Measurements from ENCODE around the gene FOXA2.

FOXA2 gene

DNA sequence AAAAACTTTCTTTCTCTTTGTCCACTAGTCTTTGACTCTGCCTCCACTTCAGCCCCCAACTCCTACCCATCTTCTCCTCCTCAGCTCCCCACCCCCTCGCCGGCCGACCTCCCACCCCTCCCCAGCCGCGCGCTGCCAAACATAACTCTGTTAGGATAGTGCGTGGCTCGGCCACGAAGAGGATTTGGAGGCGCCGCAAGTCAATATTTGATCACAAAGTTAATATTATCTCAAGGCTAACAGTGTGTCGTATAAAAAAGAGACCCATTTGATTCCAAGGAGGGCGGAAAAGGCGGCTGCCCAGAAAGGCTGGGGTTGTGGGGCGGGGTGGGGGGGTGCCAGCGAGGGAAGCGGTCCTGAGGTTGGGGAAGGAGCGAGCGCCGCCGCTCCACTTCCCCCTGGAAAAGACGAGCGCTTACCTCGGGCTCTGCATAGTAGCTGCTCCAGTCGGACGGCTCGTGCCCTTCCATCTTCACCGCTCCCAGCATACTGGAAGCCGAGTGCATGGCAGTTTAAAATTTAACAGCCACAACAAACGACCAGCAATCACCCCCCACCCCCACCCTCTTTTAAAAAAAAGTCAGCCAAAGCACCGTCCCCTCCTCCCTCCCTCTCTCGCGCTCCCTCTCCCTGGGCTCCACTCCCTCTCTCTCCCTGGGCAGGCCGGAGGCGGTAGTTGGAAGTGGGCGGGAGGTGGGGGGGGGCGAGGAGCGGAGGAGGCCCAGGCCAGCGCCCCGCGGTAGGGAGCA, 425 bp downstream of the FOXA2 start:
- DNase-seq (ENCODE audit: low spot score): peak; percentile 29

DNA sequence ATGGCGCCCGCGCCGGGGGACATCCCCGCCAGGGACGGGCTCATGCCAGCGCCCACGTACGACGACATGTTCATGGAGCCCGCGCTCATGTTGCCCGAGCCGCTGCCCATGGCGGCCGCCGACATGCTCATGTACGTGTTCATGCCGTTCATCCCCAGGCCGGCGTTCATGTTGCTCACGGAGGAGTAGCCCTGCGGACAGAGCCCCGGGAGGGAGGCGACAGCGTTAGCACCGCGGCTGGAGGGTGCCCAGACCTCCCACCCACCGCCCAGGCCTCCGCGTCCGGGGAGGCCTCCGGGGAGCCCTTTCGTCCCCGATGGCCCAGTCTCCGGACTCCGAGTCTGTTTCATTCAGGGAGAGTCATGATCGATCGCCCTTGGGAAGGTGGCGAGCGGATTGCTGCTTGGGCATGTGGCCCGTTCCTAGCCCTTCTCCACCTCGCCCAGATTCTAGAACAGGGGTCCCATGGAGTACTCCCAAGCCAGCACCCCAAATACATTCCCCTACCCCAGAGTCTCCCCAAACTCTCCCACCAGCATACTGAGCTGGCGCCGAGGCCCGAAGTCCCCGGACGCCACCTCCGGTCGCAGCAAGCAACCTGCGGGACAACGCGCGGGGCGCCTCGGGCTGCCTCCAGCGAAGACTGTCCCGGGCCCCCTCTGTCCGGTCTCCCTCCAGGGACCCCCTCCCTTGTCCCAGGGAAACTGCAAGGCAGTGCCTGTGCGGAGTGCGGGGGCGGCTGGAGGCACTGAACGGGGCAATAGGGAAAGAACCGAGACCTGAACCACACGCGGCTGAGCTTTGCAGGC, 1.2 kb downstream of the FOXA2 start:
- no peak for DNase-seq (ENCODE audit: low spot score)

DNA sequence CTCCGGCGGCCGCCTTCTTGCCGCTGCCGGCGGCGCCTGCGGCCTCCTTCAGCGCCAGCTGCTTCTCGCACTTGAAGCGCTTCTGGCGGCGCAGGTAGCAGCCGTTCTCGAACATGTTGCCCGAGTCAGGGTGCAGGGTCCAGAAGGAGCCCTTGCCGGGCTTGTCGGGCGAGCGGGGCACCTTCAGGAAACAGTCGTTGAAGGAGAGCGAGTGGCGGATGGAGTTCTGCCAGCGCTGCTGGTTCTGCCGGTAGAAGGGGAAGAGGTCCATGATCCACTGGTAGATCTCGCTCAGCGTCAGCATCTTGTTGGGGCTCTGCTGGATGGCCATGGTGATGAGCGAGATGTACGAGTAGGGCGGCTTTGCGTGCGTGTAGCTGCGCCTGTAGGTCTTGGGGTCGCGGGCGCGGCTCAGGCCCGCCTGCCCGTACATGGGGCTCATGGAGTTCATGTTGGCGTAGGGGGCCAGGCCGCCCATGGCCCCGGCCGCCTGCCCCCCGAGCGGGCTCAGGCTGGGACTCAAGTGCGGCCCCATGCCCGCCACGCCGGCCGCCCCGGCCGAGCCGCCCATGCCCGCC, 1.9 kb downstream of the FOXA2 start:
- DNase-seq (ENCODE audit: low spot score): no peak

DNA sequence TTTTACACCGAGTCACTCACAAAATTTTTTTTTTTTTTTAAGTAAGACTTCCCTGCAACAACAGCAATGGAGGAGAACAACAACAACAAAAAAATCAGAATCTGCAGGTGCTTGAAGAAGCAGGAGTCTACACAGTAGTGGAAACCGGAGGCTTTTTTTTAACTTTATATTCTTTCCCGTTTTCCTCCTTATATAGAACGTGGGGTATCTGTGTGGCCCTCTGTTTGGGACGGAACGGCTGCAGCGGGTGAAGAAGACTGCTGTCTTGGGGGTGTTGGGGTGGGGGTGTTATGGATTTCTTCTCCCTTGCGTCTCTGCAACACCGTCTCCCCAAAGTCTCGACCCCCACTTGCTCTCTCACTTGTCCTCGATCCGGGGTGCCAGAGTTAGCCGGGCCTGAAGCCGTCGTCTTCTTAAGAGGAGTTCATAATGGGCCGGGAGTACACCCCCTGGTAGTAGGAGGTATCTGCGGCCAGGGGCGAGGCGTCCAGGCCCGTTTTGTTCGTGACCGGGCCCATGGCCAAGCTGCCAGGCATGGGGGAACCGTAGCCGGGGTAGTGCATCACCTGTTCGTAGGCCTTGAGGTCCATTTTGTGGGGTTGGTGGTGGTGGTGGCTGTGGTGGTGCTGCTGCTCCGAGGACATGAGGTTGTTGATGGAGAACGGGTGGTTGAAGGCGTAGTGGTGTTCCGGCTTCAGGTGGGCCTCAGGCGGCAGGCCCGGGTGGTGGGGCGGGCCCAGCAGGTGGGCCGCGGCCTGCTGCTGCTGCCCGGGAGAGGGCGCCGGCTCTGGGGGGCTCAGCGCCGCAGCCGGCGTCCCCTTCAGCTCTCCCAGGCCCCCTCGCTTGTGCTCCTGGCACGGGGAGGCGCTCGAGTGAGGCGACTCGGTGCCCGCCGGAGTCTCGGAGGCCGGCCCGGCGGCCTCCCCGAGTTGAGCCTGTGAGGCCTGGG, 2.7 kb downstream of the FOXA2 start:
- DNase-seq (ENCODE audit: low spot score): no peak

DNA sequence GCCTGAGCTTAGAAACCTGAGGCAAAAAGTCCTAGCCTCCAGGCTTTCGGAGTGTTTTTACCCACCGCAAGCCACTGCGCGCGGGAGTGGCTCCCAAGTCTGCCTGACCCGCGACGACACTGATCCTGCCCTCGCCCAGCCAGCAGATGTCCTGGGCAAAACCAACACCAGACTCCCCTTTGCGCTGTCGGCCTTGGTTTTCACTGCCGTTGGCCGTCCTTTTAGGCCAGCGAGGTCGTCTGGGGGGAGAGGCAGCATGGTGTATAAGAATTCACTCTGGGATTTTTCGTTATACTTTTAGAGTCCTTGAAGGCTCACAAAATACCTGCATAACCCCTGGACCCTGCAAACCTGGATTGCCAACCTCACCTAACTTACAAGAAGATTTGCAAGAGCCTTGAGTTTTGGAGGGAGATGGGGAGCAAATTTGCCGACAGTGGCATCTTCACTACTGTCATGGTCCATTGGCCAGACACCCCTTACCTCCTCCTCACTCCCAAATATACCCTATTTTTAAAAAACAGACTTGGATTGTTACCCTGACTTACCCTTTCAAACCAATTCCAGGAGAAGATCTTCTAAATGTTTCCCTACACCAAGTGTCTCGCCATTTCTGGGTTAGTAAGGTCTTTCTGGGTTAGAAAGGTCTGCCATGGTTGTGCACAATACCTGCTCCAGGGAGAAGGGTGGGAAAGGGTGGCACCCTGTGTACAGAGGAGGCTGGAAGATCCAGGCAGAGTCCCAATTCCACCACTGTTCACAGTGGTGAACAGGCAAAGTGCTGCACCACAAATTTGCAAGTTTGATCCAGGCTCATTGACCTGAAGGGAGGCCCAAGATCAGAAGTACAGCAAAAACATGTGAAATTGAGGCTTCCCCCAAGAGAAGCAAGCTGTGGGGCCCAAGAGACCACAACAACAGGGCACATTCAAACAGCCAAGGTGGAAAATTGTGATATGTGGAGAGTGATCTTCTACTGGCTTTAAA, 4.4 kb downstream of the FOXA2 start:
- no peak for DNase-seq (ENCODE audit: low spot score)

DNA sequence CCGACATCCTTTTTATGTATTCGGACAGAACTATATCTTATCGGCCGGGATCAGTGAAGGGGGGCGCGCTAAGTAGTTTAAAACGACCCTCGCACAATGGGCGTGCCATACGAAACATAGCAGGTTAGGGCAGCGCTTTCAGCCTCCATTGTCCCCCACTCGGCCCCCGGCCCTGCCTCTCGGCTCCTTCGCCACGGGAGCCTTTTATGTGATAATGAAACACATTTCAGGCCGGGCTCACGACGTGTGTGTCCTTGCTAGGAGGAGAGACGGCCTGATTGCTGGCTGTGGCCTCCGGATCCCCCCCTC, 5.3 kb downstream of the FOXA2 start:
- no peak for DNase-seq (ENCODE audit: low spot score)

DNA sequence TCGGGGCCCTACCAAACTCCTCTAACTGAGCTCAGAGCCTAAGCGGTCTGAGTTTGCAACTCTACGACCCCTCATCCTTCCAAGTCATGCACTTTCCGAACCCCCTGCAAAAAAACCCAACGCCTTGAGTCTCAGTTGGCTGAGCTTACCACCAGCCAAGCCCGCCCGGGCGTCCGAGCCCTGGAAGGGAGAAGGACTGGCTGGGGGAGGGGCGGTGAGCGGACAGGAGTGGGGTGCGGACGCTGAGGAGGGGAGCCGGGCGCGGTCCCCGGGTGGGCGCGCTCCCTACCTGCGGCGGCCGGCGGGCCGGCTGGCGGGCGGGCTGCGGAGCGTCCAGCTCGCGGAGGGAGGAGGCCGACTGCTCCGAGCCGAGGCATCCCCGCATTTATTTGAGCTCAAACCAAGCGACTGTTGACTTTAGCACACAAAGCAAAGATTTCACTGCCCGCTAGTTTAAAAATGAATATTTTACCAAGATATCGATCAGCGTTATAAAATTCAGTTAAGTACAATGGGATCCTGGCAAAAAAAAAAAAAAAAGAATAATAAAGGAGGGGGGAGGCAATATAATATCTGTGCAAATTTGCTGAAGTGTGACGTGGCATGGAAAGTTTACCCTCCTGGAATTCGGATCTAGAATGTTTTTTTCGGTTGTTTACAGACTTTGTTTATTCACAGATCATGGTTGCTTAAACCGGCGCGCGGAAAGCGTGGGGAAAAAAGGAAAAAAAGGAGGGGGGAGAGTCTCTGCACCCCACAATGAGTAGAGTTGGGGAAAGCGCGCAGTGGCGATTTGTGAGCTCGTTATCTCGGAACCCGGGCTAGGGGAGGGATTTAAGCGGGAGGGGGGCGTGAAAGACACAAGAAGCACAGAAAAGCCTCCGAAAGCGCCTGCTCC, 5.9 kb downstream of the FOXA2 start:
- DNase-seq (ENCODE audit: low spot score): no peak

DNA sequence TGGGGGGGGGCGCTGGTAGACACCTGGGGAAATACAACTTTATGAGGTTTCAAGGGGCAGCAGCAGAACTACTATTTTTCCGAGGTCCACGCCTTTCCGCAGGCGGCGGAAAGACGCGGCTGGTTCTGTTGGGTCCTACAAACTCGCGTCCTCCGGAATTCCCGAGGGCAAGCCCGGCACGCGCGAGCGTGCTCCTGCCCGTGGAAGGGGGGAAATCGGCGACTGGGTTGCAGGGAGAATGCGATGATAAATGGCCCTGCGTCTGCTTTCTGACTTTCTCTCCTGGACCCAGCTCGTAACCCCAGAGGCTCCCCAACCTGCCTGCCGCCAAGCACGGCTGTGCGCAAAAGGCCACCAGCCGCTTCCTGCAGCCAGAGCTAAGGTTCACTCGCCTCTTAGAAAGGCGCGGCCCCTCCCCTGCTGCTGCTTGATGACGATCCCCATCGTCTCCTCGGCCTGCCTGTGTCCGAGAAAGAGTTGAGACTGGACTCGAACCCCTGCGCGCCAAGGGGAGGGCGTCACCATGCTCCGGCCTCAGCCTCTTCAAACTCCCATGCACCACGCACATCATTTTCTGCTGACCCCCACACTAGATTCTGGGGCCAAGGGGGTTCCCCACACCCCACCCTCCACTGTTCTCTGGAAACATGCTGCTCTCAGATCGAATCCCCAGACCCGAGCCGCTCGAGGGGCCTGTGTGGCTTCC, 6.7 kb downstream of the FOXA2 start:
- no peak for DNase-seq (ENCODE audit: low spot score)

DNA sequence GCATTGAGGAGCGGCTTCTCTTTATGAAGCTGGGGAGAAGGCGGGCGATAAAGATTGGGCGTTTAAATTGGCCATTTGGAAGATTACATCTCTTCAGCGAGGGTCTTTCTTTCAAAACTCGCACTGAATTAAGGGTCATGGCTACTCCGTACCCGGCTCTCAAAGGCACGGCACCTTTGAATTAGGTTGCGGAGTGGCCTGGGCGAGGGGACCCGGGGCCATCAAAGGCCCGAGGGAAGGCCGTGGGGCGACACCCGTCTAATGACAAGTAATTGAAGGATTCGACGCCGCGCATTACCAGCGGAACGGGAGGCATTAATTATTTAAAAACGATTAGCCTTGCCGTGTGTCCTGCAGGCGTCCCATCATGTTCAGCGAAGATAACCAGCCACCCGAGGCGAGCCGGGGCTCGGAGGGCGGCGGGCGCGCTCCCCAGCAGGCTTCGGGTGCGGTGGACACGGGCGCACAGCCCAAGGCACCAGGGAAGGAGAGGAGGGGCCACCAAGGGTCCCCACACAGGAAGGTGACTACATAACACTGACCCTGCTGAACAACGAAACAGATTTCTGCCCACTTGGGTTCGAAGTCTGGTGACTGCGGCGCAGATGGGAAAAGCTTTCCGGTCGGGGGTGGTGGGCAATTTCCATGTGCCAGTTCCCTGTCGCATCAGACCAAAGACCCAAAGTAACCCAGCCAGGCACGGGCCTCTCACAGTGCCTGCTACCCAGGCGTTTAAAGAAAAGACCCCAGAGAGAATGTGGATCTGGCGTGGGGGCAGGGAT, 7.4 kb downstream of the FOXA2 start:
- no peak for DNase-seq (ENCODE audit: low spot score)

DNA sequence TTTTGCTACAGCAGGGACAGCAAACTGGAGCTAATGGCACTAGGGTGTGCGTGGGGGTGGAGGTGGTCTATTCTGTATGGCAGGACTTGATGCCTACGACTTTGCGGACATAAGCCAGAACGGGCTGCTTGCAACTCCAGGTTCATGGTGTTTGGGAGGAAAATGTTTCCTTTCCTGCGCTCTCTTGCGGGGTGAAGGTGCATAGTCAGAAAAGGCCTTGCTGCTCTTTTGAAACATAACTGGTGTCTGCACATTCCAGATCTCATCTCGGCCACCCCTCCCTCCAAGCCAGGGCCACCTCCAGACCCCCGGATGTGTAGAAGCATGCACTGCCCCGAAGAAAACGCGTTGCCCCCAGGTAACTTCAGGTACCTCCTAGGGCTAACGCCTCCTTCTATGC, 8.1 kb downstream of the FOXA2 start:
- no peak for DNase-seq (ENCODE audit: low spot score)

DNA sequence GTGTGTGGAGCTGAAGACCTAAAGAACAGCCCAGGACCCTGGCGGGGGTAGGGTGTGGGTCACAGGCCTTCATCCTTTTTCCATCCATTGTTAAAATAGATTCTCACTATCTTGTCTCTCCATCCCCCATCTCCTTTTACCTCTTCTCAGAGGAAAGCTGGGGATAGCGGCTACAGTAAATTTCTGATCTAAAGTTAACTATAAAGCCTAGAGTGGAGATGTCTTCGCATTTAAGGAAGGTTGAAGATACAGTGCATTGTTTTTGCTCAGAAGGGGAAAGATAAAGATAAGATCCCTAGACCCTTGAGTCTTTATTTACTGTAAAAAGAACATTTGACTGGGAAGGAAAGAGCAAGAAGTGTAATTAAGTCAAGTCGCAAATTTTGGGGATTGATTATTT, 8.6 kb downstream of the FOXA2 start:
- DNase-seq (ENCODE audit: low spot score): no peak

DNA sequence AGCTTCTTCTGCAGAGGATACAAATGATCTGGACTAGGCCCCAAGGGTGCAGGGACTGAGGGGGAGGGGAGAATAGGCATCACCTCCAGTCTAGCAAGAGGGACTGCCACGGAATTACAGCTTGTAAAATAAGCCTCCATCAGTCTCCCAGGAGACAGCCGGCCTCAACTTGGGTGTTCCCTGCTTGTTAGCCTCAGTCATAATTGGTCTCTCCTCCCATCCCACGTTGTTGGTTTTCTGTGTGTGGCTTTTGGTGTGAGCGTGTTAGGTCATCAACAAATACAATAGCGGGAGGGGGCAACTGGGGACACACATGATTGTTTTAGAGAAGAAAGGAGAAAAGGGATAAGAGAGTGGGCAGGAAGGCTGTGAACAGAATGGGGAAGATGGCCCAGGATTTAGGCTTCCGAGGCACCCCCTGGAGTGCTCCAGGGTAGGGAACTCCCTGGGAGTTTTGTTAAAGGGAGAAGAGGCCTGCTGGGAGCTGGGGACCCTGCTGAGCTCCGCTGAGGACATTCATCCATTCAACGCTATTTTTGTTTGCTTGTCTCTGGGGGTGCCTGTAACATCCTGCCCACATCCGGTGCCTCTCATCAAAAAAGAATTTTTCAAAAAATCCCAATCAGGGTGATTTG, 9.2 kb downstream of the FOXA2 start:
- no peak for DNase-seq (ENCODE audit: low spot score)

DNA sequence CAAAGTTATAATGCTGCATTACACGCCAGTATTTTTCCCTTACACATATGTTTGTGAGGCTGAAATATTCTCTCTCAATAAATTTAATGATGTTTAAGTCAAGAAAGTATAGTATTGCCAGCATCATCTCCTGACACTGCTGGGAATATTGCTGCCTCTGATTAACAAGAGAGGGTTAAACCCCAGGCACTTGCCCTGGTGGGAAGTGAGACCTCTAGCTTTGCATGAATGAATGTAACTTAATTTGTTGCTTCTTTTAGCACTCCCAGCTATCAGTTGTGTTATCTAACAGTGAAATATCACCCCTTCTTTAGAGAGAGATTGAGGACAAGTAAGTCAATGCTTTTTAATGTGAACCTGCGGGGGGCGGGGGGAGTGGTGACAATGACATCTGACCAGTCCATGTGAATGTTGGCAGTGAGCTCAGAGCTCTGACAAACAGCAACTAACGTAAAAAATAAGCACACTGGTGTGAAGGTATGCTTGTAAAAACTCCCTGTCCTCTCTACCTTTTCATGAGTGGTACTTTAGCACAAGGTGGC, 9.8 kb downstream of the FOXA2 start:
- DNase-seq (ENCODE audit: low spot score): no peak

DNA sequence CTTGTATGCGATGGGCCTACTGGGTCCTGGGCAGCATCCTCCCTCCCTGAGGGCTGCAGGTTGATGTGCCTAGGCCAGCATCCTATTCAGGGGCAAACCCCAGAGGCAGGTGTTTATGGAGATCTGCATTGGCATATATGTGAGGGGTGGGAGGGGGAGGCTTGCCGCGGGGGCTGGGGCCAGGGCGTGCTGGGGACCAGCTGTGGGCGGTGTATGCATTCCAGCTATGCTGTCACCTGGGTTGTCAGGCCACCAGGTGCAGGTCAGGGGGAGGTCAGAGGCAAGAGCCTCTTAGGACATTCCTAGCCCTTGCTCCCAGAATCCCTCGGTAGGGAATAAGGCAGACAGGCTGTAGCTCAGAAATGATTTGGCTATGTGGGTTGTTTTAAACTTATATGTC, 11.9 kb downstream of the FOXA2 start:
- no peak for DNase-seq (ENCODE audit: low spot score)

DNA sequence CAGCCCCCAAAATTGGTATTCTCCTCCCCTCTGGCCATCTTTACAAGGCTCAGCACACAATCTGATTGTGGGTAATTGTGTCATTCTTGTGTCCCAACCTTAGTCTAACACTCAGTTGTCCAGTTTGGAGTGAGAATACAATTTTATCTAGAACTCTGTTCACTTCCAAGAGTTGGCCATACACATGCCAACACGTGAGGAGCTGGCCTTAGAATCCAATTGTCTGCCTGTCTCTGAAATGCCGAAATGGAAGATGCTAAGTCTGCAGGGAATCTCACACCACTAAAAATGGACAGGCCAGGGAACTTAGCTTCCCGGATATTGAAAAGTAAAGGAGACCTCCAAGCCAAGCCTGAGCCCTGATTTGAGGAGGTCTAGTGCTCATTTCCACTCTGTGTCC, 12.3 kb downstream of the FOXA2 start:
- no peak for DNase-seq (ENCODE audit: low spot score)

DNA sequence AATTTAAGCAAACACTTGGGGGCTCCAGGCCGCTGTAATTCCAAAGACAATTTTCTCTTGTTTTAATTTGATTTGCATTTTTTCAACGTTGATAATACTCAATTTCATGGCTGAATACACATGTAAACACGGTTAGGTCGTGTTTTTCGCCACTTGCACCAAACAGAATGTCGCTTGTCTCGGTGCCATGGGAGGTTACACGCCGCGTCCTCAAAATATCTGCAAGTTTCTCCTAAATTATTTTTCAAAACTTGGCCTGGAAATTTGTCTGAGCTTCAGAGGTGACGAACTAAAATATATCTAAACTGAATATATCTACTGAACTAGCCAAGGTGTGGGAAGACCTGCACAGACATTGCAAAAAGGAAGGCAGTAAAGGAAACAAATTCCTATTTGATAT, 15.0 kb downstream of the FOXA2 start:
- DNase-seq (ENCODE audit: low spot score): no peak

DNA sequence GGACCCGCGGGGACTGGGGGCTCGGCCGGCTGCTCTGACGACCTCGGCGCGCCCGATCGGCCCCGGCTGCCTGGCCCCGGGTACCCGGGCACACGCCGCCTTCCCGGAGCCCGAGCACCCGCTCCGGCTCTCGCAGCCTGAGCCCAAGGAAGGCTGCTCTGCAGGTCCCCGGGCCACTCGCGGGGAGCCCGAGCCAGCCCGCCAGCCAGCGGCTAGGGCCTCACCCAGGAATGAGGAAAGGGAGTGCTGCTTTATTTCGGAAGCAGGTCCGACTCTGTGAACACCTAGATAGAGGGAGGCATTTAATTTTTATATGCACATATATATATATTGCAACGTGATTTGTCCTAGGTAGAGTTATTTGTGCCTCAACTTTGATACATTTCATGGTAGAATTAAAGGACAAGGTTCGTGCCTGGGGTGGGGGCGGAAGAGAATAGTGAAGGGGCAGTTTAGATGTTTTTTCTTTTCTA, 15.5 kb downstream of the FOXA2 start:
- DNase-seq (ENCODE audit: low spot score): no peak

Data from kidney tubule cell (primary cell).